C4-2B (cell line): ENCODE results near the gene PCDHB7.
"Not testable (repeated sequence)": the region's sequence is repeated elsewhere in the genome, so short reads cannot be mapped to it uniquely, and the experiment has no call there.

Experiments used
- H3K27ac ChIP-seq: fragments of 450-650 bp; 2 replicates; pipeline ENCODE4 v1.5.1; 2017
- ZFX ChIP-seq: fragments of 450-650 bp; IDR thresholded peaks from 2 replicates; pipeline ENCODE4 v1.6.1; 2017
- TF ChIP-seq, protein P1 (sequence below): fragments of 450-650 bp; conservative IDR thresholded peaks from 2 replicates; pipeline ENCODE4 v1.5.1; 2017; ENCODE audit warnings: mild to moderate bottlenecking

Gene PCDHB7

GRCh38 chr5:141223112-141223783, 50.8 kb downstream of the PCDHB7 start, which contains the start of gene PCDHB14:
TSS of gene PCDHB14 (plus strand) at chr5:141223343. CDS start at chr5:141223506, 163 bp downstream.
- TF ChIP-seq, protein P1, sequence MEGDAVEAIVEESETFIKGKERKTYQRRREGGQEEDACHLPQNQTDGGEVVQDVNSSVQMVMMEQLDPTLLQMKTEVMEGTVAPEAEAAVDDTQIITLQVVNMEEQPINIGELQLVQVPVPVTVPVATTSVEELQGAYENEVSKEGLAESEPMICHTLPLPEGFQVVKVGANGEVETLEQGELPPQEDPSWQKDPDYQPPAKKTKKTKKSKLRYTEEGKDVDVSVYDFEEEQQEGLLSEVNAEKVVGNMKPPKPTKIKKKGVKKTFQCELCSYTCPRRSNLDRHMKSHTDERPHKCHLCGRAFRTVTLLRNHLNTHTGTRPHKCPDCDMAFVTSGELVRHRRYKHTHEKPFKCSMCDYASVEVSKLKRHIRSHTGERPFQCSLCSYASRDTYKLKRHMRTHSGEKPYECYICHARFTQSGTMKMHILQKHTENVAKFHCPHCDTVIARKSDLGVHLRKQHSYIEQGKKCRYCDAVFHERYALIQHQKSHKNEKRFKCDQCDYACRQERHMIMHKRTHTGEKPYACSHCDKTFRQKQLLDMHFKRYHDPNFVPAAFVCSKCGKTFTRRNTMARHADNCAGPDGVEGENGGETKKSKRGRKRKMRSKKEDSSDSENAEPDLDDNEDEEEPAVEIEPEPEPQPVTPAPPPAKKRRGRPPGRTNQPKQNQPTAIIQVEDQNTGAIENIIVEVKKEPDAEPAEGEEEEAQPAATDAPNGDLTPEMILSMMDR: peak; percentile 55
- no peak for TF ChIP-seq ZFX
- H3K27ac ChIP-seq: no peak within 1 kb of the TSS

- not testable (repeated sequence) for H3K27ac ChIP-seq
Measured at GRCh38 chr5:141224844-141225243, 52.4 kb downstream of the PCDHB7 start.

GRCh38 chr5:141225421-141225820, 53.0 kb downstream of the PCDHB7 start:
- H3K27ac ChIP-seq: not testable (repeated sequence)
